ENCODE data around the gene HHIPL1.
"Not testable (repeated sequence)": the region's sequence is repeated elsewhere in the genome, so short reads cannot be mapped to it uniquely, and the experiment has no call there.

Gene HHIPL1

GRCh38 chr14:99658218-99658845, 13.4 kb downstream of the HHIPL1 start:
- in situ Hi-C loops (cut with MboI; ENCODE audit: low sequenced_read_pairs) = no loop called here

- in situ Hi-C loops (cut with MboI; ENCODE audit: low sequenced_read_pairs) = no loop called here
Observed at GRCh38 chr14:99659333-99659741, 14.4 kb downstream of the HHIPL1 start.

GRCh38 chr14:99660006-99660566, 15.2 kb downstream of the HHIPL1 start:
- in situ Hi-C loops (cut with MboI; ENCODE audit: low sequenced_read_pairs) = no loop called here

GRCh38 chr14:99660794-99661193, 15.9 kb downstream of the HHIPL1 start:
- in situ Hi-C loops (cut with MboI; ENCODE audit: low sequenced_read_pairs) = no loop called here

DNA sequence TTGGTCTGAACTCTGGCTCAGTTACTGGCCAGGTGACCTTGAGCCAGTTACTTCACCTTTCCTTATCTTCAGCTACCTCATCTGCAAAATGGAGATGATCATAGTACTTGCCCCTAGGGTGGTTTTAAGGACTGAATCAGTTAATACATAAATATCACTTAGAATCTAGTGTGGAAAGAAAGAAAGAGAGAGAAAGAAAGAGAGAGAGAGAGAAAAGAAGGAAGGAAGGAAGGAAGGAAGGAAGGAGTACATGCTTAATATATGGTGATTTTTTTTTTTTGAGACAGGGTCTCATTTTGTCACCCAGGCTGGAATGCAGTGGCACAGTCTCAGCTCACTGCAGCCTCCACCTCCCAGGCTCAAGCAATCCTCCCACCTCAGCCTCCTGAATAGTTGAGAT, 16.3 kb downstream of the HHIPL1 start:
- in situ Hi-C loops (cut with MboI; ENCODE audit: low sequenced_read_pairs) = not testable (repeated sequence)

DNA sequence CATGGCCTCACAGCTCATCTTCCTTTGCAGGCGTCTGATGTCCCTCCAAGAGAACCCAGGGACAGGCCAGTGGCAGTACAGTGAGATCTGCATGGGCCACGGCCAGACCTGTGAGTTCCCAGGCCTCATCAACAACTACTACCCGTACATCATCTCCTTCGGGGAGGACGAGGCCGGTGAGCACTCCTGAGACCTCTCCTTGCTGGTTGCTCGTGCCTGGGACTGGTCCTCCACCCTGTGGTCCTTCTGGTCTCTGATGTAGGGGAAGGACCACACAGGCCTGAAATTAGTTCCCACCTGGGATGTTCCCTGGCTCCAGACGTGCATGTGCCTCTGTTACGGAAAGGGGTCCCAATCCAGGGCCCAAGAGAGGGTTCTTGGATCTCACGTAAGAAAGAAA, 17.9 kb downstream of the HHIPL1 start:
- in situ Hi-C loops (cut with MboI; ENCODE audit: low sequenced_read_pairs) = no loop called here

GRCh38 chr14:99663386-99664057, 18.6 kb downstream of the HHIPL1 start:
- in situ Hi-C loops (cut with MboI; ENCODE audit: low sequenced_read_pairs) = no loop called here

DNA sequence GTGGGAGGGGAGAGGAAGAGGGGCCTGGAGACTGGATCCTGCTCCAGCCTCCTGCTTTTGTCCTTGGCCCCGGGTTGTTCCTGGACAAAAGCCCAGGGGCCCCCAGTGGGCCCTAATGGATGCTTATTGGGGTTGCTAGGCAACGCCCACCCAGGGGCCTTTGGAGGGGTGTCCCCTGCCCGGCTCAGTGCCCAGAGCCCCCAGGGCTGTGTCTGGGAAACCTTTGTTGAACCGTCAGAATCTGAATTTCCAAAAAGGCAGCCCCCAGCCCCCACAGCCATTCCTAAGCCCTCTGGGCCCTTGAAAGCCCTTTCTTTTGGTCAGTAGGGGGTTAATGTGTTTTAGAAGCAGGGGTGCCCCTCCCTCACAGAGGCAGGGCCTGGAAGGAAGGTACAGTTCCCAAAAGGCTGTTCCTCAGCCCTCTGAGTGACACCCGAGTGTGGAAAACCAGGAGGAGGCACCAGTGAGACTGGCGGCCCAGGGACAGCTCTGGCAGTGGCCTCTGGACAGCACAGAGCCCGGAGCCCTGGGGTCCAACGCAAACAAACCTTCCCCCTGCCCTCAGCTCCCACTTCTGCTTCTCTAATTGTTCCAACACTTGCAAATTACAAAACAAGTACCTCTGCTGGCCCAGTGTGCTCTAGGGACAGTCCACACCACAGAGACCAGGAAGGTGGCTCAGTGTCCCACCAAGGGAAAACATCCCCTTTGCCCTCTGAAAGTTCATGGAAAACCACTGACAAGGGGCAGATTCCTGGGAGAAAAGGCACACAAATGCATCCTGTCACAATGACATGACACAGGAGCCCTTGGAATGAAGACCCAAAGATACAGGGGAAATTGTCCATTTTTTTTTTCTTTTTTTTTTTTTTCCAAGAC, 19.4 kb downstream of the HHIPL1 start:
- in situ Hi-C loops (cut with MboI; ENCODE audit: low sequenced_read_pairs) = no loop called here

DNA sequence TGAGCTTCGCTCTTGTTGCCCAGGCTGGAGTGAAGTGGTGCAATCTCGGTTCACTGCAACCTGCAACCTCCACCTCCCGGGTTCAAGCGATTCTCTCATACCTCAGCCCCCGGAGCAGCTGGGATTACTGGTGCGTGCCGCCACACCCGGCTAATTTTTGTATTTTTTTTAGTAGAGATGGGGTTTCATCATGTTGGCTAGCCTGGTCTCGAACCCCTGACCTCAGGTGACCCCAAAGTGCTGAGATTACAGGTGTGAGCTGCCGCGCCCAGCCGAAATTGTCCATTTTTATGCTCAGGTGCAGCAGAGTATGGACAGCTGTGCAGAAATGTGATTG, 20.0 kb downstream of the HHIPL1 start:
- in situ Hi-C loops (cut with MboI; ENCODE audit: low sequenced_read_pairs) = no loop called here

DNA sequence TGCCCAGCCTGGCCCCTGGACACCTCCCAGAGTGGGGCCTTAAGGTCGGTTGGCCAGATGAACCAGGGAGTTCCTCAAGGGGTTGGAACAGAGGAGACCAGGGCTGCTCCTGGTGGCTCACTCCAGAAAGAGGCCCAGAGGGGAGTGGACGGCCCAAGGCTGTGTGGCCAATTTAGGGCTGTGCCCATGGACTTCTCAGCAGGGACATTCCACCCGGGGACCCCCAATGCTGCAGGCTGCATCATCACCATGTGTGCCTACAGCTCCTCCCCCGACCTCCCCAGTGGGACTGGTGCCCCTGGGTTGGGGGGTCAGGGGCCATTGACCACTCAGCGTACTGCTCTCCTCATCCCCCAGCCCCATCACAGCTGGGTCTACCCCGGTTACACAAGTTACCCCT, 21.6 kb downstream of the HHIPL1 start:
- in situ Hi-C loops (cut with MboI; ENCODE audit: low sequenced_read_pairs) = no loop called here

- in situ Hi-C loops (cut with MboI; ENCODE audit: low sequenced_read_pairs) = no loop called here
Observed at GRCh38 chr14:99667045-99667444, 22.1 kb downstream of the HHIPL1 start.

- in situ Hi-C loops (cut with MboI; ENCODE audit: low sequenced_read_pairs) = no loop called here
Observed at GRCh38 chr14:99667821-99668220, 22.9 kb downstream of the HHIPL1 start.

DNA sequence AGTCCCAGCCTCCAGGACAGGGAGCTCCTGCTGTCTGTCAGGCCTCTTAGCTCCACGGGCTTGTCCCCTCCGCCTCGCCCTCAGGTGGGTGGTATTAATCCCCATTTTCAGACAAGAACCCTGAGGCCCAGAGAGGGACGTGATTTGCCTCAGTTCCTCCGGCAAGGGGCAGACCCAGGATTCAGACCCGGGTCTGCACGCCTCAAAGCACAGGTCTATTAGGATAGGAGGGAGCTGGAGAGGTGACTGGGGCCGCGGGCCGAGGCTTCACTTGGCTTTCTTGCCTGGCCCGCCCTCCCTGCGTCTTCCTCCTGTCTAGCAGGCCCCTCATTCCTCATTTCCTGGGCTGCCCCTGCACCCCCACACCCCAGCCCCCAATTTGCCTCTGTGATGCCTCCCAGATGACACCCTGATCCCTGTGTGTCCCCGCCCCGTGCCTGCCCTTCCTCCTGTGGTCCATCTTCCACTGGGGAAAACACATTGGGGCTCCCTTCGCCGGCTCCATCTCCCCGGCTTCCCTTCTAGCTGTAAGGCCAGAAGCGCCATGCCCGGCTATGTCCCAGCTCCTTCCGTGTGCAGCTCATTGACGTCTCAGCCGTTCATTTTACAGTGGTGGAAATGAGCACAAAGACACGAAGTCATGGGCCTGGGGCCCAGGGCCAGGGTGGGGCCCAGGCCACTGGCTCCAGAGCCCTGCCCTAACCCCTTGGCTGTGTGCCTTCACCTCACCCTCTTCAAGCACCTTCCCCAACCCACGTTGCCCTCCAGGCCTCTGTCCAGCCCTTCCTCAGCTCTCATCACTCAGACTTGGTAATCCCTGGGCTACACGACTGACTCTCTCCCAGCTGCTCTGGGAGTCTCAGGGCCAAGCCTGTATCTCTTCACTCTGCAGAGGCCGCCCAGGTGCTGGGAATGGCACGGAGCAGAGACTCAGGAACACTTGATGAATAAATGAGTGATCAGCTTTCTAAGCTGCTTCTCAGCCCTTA, 23.7 kb downstream of the HHIPL1 start:
- in situ Hi-C loops (cut with MboI; ENCODE audit: low sequenced_read_pairs) = no loop called here

DNA sequence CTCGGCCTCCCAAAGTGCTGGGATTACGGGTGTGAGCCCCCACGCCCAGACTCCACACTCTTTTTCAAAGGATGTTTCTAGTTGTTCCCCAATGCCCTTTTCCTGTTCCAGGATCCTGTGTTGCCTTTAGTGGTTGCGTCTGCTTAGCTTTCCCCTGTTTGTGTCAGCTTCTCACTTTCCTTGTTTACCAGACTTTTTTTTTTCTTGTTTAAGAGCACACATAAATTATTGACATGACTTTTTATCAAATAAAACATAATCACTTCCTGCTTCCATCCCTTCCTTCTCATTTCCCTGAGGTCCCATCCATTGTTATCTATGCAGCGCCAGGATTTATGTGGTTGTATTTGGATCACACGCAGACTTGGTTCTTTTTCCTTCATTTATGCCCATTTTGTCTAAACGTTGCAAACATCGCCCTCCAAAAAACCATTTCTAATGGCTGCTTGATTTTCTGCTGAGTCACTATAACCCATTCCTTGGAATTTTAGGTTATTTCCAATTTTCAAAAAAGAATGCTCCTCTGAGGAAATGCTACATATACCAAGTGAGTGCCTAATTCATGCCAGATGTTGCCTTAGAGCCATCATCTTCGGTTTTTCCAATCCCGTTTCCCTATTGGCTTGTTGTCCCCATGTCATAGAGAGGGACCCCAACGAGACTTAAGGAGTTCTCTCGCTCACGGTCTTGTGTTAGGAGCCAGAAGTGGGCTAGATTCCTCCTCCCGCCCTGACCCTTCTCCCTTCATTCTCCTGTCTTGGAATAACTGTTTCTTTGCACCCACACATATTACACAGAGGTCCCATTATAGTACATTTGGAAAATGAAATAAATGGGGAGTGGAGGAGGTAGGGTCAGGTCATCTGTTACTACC, 25.7 kb downstream of the HHIPL1 start:
- in situ Hi-C loops (cut with MboI; ENCODE audit: low sequenced_read_pairs) = no loop called here

DNA sequence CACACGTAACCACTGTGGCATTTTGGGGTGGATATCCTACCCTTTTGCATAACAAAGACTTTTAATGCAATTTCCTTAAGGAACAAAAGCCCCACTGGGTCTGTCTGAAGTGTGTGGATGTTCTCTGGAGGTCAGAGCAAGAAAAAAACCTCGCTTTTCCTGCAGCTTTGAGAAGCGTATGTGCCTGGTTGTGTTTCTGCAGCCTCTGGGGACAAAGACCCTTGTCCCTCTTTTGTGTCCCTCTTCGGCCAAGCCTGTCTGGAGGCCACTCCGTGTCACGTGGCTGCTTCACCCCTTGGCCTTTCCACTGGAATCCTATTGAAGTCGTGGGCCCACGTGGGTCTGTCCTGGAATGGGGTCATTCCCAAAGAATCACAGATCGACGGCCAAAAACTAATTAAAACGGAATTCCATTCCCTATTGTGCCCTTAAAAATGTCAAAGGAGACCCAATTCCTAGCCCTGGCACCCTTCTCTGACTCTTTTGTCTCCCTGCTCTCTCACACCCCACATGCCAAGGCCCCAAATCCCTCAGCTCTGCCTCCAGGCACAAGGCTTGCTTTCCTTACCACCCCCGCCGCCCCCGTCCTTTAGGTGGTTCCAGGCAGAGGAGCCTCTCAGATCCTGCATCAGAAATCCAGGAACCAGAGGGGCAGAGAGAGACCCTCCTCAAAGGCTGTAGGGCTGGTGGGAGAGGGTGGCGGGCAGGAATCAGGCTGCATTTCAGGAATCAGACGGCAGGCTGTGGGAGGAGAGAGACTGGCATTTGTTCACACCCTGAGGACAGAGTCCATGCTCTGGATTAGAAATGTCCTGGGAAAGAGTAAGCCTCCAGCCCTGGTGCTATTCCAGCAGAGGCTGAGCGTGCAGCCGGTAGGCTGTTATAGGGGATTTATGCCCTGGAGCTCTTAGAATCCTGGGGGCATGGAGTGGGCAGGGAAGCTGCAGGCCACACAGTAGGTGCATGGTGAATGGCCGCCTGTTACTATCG, 26.6 kb downstream of the HHIPL1 start:
- in situ Hi-C loops (cut with MboI; ENCODE audit: low sequenced_read_pairs) = no loop called here

DNA sequence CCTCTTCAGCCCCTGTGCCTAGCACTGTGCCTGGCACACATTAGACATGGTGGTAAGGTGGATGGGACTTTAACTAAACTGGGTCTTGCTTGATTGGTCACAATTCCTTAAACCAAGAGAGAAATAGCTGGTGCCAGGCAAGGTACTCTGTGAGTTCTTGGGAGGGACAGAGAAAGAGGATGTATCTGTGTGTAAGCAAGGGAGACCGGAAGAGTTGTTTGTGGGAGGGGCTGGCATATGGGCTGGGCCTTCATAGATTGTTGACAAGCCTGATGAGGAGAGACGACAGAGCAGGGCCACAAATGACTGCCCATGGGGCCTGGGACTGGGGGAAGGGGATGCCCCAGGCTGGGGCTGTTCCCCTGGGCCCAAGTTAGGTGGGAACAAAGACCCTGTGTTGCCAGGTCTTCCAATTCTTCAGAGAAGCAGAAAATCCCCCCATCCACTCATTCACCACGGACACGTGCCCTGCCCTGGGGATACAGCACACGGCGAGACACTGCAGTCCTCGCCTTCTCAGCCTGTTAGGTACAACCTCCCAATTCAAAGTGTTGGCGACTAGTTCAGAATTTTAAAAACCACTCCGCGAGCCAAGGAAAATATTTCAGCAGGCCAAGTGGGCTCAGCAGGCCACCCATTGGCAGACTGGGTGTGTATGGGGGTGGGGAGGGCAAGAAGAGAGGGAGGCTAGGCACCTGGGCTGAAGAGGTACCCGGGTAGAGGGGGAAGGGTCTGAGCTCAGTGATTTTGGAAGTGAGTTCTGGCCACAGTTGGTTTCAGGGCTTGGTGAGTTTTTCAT, 27.8 kb downstream of the HHIPL1 start:
- in situ Hi-C loops (cut with MboI; ENCODE audit: low sequenced_read_pairs) = no loop called here

DNA sequence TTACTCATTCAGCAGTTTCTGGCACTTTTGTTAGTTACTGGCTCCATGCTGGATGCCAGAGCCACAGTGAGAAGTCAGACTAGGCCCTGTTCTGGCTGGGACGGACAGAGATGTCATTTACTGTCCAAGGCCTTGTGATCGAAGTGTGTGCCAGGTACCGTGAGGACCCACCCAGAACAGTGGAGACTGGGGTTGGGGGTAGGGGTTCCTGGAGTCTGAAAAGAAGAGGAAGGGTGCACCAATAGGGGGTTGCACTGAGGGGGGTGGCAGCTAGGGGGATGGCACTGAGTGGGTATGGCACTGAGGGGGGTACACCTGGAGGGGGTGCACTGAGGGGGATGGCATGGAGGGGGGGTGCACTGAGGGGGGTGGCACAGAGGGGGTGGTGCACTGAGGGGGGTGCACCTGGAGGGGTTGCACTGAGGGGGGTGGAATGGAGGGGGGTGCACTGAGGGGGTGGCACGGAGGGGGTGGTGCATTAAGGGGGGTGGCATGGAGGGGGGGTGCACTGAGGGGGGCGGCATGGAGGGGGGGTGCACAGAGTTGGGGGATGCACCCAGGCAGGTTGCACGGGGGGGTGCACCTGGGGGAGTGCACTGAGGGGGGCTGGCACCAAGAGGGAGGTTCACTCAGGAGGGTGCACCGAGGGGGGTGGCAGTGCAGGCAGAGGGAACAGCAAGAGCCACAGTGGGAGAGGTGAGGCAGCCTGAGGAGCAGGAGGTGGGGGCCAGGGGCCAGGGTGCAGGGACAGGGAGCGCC, 28.6 kb downstream of the HHIPL1 start:
- in situ Hi-C loops (cut with MboI; ENCODE audit: low sequenced_read_pairs) = no loop called here

Measured in HL-60/S4 treated with retinoic acid at 250 ng/mL for 4 days and 3 days (cell line).